Right atrium auricular region (tissue), 2 donors: ENCODE results near the gene PFKM. TPM values are rescaled to one million over a fixed set of nuclear protein-coding genes. Genes with fewer than 3 reads are reported as not detected.

Experiments
- DNase-seq: peaks from one replicate; pipeline ENCODE4 v3.0.0-alpha.2; 2019; ENCODE audit warnings: low spot score
- H3K27ac ChIP-seq, 2 donors: fragments of 200-600 bp; sonication (generic); 1 replicate in 1 of 2; 2 replicates in 1 of 2; pipeline ENCODE4 v1.5.1; 2016 to 2019
- H3K27me3 ChIP-seq, 2 donors: fragments of 200-600 bp; sonication (generic); one replicate each; pipeline versions ENCODE4 v1.5.1 to v1.6.0; 2017 to 2019
- H3K36me3 ChIP-seq: fragments of 200-600 bp; sonication (generic); one replicate; pipeline ENCODE4 v1.5.1; 2016
- H3K4me1 ChIP-seq, 2 donors: fragments of 200-600 bp; sonication (generic); one replicate each; pipeline versions ENCODE4 v1.5.1 to v1.6.0; 2017 to 2019
- H3K4me3 ChIP-seq, 2 donors: fragments of 200-600 bp; sonication (generic); 1 replicate in 1 of 2; 2 replicates in 1 of 2; pipeline ENCODE4 v1.5.1; 2017 to 2019; ENCODE audit warnings: mild to moderate bottlenecking in 1 of 2, moderate library complexity in 1 of 2
- H3K9me3 ChIP-seq, 2 donors: fragments of 200-600 bp; sonication (generic); one replicate each; pipeline ENCODE4 v1.5.1; 2019
- total RNA-seq, 2 donors: library from RNA; depleted of rRNA; stranded (reverse); fragments of >200 nt; gene quantifications; one replicate each; pipeline ENCODE4 v1.1.0, GENCODE V29; 2016
- TF ChIP-seq, protein P1 (sequence below), 2 donors: fragments of 200-600 bp; sonication (generic); IDR thresholded peaks; one replicate each; pipeline ENCODE4 v1.5.1; 2019; ENCODE audit warnings: antibody characterized with exemption in 2 of 2

The PFKM gene
- total RNA-seq, 2 donors from 2014 or later: 111 to 193 TPM

- Histone ChIP-seq H3K36me3 (no peaks in the 10 kb centered on the region), H3K4me1 (peaks cover 0 to 11% of the 10 kb centered on the region in 2 donors), H3K4me3 (no peak overlapping the region), H3K27me3 (no peaks in the 10 kb centered on the region), H3K9me3 (no peaks in the 10 kb centered on the region), H3K27ac (no peak overlapping the region)
- TF ChIP-seq, protein P1, sequence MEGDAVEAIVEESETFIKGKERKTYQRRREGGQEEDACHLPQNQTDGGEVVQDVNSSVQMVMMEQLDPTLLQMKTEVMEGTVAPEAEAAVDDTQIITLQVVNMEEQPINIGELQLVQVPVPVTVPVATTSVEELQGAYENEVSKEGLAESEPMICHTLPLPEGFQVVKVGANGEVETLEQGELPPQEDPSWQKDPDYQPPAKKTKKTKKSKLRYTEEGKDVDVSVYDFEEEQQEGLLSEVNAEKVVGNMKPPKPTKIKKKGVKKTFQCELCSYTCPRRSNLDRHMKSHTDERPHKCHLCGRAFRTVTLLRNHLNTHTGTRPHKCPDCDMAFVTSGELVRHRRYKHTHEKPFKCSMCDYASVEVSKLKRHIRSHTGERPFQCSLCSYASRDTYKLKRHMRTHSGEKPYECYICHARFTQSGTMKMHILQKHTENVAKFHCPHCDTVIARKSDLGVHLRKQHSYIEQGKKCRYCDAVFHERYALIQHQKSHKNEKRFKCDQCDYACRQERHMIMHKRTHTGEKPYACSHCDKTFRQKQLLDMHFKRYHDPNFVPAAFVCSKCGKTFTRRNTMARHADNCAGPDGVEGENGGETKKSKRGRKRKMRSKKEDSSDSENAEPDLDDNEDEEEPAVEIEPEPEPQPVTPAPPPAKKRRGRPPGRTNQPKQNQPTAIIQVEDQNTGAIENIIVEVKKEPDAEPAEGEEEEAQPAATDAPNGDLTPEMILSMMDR (IDR thresholded peaks at IDR 0.05): no peak
- no peak for DNase-seq
These were observed 3.2 kb upstream of the PFKM start for GRCh38 chr12:48115957-48116356.

GRCh38 chr12:48118284-48118871, 786 bp upstream of the PFKM start:
- Histone ChIP-seq H3K4me3 (peak overlapping the region in 1 of 2 donors; percentile 82), H3K9me3 (no peaks in the 10 kb centered on the region), H3K27me3 (no peaks in the 10 kb centered on the region), H3K27ac (peak overlapping the region; percentile 82 to 86), H3K36me3 (peaks cover 8% of the 10 kb centered on the region), H3K4me1 (peaks cover 0 to 27% of the 10 kb centered on the region in 2 donors)
- DNase-seq: no peak
- TF ChIP-seq, protein P1 (IDR thresholded peaks at IDR 0.05): no peak

DNA sequence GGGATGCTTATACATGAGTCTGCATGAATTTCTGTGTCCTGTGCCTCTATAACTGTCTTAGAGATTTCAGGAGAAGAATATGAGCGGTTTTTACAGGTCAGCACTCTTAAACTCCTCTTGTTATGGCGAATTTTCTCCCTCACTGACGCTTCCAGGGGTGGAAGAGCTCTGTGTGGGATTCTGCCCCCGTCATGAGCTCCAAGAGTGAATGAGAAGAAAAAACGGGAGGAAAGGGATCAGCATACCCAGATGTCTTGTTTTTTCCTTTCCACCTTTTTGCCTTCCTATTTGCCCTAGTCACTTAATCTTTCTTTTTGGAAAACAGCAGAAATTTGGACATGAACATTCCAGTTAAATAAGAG, 651 bp downstream of the PFKM start:
- H3K27ac ChIP-seq: peak overlapping the region; percentile 82 to 86
- H3K4me3 ChIP-seq: peak overlapping the region; percentile 78 to 82
- TF ChIP-seq, protein P1 (IDR thresholded peaks at IDR 0.05): no peak
- no peaks in the 10 kb centered on the region for H3K9me3 ChIP-seq
- H3K4me1 ChIP-seq: peaks cover 0 to 34% of the 10 kb centered on the region in 2 donors
- no peaks in the 10 kb centered on the region for H3K27me3 ChIP-seq
- DNase-seq: no peak
- H3K36me3 ChIP-seq: peaks cover 21% of the 10 kb centered on the region

DNA sequence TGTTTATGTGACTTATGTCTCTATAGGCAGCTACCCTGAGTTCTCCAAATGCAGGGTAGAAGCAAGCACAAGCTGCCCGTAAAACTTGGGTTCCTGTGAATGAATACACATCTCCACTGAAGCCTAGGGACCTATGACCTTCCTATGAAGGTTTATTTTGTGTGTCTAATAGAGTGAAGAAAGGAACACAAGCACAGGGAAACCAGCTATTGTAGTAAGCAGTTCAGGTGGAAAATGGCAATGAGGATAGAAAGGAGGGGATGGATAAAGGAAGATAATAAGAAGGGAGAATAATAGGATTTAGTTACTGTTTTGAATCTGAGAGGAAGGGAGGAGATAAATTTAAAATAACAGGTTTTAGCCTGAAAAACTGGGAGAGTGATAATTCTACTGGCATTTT, 2.4 kb downstream of the PFKM start:
- DNase-seq: no peak
- peak overlapping the region in 1 of 2 donors; percentile 86 for H3K27ac ChIP-seq
- peaks cover 0 to 34% of the 10 kb centered on the region in 2 donors for H3K4me1 ChIP-seq
- H3K27me3 ChIP-seq: no peaks in the 10 kb centered on the region
- H3K9me3 ChIP-seq: no peaks in the 10 kb centered on the region
- TF ChIP-seq, protein P1 (IDR thresholded peaks at IDR 0.05): no peak
- no peak overlapping the region for H3K4me3 ChIP-seq
- peaks cover 36% of the 10 kb centered on the region for H3K36me3 ChIP-seq

DNA sequence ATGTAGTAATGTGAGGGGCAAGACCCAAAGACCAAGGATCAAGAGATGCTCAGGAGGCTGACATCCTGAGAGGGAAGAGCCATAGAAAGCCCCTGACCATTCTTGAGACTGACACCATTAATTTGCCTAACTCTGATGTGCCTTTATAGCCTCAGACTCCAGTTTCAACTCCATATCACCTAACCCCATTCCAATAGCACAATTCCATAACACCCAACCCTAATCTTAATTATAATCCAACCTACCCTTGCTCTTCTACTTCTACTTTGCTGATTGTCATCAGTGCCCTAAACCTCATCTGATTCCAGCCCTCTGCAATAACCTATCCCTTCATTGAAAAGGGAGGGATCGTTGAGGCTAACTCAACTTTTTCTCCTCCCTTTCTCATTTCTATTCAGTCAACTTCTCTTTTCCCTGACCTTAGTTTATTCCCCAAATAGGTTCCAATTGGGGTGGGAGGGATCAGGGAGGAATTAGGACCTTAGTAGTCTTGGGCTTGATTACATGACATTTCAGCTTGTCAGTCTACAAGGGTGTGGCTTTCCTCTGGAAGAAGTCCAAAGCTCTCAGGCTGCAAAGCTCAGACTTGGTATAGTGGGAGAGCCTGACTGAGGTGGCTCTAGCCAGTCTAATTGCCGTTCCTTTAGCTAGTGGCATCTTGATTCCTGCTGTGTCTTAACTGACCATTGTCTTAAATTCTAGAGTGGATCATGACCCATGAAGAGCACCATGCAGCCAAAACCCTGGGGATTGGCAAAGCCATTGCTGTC, 3.1 kb downstream of the PFKM start:
- Histone ChIP-seq H3K27me3 (no peaks in the 10 kb centered on the region), H3K4me1 (peaks cover 0 to 39% of the 10 kb centered on the region in 2 donors), H3K36me3 (peaks cover 42% of the 10 kb centered on the region), H3K4me3 (no peak overlapping the region), H3K27ac (peak overlapping the region; percentile 28 to 52), H3K9me3 (no peaks in the 10 kb centered on the region)
- no peak for DNase-seq
- TF ChIP-seq, protein P1 (IDR thresholded peaks at IDR 0.05): no peak
